GM15510 (cell line): ENCODE measurements around the gene GUCY1A1.

Experiments used
- POLR2A ChIP-seq: IDR thresholded peaks from 3 replicates; pipeline ENCODE4 v1.6.1; 2011; ENCODE audit warnings: borderline replicate concordance; ENCODE audit not compliant: insufficient read length; ENCODE audit errors: extremely low read depth

Gene GUCY1A1

DNA sequence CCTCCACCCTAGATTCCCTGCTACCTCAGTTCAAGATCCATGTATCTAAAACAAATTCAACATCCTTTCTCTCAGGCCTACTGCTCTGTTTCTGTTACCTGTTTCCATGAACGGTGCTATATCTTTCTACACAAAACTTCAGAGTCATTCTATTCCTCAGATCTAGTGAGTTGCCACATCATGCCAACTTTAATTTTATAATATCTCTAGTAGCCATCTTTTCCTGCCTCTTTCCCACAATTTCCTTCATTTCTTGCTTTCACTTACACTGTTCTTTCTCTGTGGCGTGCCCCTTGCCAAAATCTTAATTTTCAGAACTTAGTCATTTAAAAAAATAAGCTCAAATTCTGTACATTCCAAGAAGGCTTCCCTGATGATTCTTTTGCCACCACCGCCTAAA lies 15.2 kb downstream of the GUCY1A1 start:
- TF ChIP-seq POLR2A = no peak

GRCh38 chr4:155684423-155684822 lies 17.8 kb downstream of the GUCY1A1 start:
- no peak for TF ChIP-seq POLR2A

- no peak for TF ChIP-seq POLR2A
Observed at GRCh38 chr4:155684892-155685541, 18.4 kb downstream of the GUCY1A1 start.

- no peak for TF ChIP-seq POLR2A
Observed at GRCh38 chr4:155687380-155687982, 20.8 kb downstream of the GUCY1A1 start.

DNA sequence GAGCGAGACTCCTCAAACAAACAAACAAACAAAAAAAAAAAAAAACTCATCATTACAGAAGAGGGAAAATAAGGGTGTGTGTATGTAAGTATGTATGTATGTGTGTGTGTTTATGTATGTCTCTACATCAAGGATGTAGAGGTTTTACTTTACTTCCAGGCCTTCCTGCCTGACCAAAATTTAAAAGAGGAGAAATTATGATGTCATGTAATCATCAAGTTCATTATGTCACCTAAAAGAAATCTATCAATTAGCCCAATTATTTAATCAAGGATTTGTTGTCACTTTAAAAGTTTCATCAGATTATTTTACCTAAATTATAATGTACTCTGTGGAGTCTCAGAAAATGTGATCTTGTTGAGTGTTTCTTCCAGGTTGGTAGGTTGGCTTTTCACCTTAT lies 21.6 kb downstream of the GUCY1A1 start:
- TF ChIP-seq POLR2A = no peak

GRCh38 chr4:155688860-155689259 lies 22.2 kb downstream of the GUCY1A1 start:
- TF ChIP-seq POLR2A = no peak

DNA sequence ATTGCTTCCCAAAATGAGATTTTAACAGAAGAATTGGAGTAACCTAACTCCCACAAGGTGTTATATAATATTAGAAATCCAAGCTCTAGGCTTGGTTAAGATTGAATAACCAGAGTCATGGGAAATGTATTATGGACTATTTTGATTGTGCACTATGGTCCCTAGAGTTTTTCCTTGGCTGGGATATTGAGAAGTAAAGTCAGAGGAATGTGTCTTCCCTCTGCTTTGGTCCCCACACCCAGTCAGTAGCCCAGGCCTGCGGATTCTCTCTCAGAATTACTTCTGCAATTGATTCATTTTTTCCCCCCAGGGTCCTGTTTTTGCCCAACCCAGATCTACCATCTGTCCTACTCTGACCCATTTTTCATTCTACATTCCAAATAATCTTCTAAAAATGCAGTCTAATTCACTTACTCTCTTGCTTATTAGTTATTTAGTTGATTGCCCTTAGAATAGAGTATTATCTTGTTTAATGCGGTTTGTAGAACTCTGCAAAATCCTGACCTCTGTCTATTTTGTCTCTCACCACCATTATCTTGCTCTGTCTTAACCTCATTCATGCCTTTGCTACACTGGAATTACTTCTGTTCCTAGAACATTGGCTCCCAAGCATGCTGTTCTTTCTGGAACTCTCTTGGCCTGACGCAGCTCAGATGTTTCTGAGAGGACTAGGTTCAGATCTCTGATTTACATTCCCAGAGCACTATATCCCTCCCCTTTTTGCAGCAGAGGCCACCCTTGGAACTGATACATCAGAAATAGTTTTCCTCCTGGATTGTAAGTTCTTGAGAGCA lies 23.6 kb downstream of the GUCY1A1 start:
- TF ChIP-seq POLR2A = no peak

- TF ChIP-seq POLR2A = no peak
Observed at GRCh38 chr4:155692361-155692760, 25.7 kb downstream of the GUCY1A1 start.

- TF ChIP-seq POLR2A = no peak
Observed at GRCh38 chr4:155693015-155693663, 26.5 kb downstream of the GUCY1A1 start.

- TF ChIP-seq POLR2A = no peak
Observed at GRCh38 chr4:155694100-155694785, 27.6 kb downstream of the GUCY1A1 start.

GRCh38 chr4:155696226-155696625 lies 29.6 kb downstream of the GUCY1A1 start:
- no peak for TF ChIP-seq POLR2A

GRCh38 chr4:155696726-155697125 lies 30.1 kb downstream of the GUCY1A1 start:
- no peak for TF ChIP-seq POLR2A

GRCh38 chr4:155701827-155702226 lies 35.2 kb downstream of the GUCY1A1 start:
- no peak for TF ChIP-seq POLR2A

DNA sequence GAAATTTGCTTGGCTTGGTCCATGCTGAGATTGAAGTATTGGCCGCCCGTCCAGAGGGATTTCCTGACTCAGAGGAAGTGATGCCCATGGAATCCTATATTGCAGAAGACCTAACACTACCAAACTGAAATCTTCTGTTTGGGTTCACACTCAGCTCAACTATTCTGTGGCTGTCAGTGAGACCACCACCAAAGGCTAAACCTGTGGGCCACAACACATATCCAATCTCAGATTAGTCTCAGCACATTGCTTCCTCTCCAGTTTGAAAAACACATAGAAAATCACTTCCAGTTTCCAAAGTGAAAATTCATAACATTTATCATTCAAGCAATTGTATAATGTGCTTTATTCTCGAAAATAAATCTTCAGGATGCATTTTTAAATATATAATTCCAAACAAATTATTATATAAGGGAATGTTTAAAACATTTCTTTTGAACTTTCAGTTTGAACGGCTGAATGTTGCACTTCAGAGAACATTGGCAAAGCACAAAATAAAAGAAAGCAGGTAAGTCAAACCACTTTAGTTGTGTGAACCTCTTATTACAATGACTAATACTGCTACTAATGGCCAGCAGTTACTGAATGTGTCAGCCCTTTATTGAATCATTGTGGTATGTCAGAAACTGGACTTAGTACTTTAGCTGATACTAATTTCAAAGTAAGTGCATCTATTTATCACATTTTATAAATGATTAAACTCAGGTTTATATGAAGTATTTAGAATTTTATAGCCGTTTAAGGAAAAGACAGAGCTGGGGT lies 37.0 kb downstream of the GUCY1A1 start:
- TF ChIP-seq POLR2A = no peak
